ENCODE data around the gene ARMH4.

ARMH4 gene

DNA sequence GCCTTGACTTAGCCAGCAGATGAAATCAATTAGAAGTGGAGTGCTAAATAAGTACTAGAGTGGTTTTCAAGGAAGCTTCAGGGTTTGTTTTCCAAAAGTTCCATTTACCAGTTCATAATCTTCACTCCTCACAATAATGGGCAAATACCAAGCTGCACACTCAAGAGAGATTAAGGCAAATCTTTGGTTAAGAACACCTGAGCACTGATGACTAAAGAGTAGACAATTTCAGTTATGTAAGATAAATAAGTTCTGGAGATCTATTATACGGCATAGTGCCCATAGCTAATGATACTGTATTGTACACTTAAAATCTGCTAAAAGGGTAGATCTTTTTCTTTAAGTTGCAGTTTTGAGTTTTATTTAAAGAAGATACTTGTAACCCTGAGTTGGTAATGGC is 125.0 kb downstream of the ARMH4 start:
- FAIRE-seq, result no peak

DNA sequence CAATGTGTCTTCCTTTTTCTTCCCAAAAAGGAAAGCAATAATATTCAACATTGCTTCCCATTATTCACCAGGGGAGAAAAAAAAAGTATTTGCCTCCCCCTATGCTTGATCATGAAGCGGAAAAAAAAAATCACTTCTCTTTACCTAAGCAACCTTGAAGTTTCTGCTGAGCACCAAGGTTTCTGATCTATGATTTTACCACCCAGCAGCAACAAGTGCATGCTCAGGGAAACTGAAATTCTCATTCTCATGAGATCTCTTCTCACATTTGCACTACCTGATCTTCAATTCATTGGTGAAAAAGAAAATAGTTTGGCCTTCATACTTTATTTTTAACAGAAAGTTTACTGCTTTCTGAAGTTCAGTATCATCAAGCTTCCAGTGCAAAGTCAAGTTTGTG is 125.8 kb downstream of the ARMH4 start:
- no peak for FAIRE-seq

DNA sequence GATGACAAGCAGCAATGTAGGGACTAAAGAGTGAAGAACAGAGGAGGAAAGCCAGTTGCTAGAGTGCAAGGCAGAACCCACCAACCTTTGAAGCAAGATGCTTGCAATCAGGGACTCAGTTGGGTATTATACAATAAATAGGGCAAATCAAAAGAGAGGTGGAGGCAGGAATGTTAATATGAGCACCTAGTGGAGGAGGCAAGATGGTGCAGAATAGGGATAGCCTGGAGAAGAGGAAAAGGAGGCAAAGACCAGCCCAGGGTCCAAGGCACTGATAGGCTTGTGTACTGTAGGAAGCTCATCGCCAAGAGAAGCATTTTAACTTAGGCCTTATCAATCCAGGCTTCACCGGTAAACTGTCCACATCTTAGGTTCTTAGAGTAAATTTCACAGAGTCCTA is 137.2 kb downstream of the ARMH4 start:
- no peak for FAIRE-seq

DNA sequence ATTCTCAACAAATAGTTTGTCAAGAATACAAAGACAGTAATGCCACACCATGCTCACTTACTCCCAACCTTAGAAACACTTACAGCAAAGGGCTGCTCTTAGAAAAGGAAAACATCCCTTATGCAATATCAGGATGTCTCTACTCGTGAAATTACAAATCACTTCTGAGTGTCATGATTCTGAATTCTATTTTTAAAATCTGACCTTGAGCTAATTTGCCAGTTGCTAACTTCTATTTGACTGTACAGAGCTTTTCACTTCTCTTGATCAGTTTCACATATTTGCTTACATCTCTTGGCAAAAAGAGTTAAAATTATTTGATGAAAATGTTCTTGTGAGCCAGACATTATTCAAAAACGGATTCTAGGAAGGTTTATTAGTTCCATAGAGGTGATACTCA is 149.4 kb downstream of the ARMH4 start:
- no peak for FAIRE-seq

DNA sequence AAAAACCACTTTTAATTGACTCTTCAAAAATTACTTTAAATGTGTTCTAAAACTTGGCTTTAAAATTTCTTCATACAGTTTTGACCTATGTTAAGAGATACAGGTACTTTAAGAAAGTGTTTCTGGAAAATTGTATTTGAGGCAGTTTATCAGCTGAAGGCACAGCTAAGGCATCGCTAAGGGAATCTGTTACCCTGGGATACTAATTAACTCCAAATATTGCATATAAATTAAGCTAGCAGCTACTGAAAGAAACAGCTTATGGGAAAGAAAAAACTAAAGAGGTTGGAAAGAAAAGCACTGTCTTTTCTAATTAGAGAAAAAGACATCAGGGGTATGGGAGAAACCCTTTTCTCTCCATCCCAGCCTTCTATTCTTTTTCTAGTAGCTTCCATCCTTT is 152.0 kb downstream of the ARMH4 start:
- FAIRE-seq, result no peak

DNA sequence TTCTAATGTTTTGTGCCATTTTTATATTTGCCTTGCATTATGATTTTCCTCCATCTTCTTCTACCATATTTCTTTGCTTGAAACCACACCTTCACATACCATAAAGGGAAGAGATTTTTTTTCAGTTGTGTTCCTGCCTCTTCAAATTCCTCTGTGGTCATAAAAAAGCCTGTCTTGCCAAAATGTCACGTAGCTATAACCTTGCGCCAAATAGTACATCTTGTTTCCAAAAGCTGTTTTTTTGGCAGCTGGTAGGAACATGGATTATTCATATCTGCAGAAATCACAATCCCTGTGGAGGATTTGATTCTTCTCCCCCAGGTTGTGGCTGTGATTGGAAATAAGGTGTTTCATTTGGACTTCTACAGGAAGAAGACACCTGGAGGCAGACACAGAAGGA is 152.5 kb downstream of the ARMH4 start:
- no peak for FAIRE-seq

DNA sequence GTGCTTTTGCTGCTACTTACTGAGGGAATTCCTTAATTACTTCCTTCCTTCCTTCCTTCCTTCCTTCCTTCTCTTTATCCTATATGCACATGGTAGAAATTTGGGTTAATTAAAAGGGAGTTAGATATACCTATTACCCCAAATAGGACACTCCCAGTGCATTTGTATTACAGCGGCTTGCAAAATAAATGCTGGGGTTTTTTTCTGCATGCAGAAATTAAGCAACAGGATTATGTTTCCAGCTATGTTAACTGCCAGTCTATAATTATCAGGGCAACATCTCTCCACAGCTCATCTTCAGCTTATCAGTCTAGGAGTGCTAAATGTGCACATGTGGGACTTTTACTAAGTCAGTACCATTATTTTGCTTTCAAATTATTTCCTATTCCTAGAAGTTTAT is 153.2 kb downstream of the ARMH4 start:
- FAIRE-seq, result no peak

DNA sequence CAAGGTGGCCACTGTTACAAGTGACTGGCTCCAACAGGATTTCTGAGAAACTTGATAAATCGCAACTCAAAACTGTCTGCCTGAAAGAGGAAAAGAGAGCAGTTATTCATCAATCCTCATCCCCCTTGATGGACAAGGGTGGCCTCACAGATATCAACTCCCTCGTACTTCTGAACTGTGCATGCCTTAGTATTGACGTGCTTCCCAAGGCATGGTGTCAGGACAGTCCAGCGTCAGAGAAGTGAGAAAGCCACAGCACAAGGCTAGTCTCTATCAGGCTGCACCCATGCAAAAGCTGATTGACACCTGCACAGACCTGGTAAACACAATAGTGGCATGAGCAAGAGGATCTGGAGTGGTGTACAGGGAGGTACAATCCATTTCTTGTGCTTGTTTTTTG is 160.7 kb downstream of the ARMH4 start:
- FAIRE-seq, result no peak

DNA sequence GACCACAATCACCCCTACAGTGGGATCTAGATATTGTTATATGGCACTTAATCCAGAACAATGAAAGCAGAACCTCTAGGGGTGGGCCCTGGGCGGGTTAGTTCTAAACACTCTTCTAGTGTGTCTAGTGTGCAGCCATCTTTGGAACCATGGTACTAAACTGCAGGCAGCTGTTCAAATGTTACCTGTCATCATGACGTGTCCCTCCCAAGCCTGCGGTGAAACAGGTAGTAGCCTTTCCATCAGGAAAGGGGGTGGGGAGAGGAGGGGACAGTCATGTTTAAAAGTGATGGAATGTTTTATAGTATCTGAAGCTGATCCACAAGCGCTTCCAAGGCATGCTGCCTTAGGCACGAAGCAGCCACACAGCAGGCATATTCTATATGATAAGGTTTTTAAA is 163.6 kb downstream of the ARMH4 start:
- FAIRE-seq, result no peak

DNA sequence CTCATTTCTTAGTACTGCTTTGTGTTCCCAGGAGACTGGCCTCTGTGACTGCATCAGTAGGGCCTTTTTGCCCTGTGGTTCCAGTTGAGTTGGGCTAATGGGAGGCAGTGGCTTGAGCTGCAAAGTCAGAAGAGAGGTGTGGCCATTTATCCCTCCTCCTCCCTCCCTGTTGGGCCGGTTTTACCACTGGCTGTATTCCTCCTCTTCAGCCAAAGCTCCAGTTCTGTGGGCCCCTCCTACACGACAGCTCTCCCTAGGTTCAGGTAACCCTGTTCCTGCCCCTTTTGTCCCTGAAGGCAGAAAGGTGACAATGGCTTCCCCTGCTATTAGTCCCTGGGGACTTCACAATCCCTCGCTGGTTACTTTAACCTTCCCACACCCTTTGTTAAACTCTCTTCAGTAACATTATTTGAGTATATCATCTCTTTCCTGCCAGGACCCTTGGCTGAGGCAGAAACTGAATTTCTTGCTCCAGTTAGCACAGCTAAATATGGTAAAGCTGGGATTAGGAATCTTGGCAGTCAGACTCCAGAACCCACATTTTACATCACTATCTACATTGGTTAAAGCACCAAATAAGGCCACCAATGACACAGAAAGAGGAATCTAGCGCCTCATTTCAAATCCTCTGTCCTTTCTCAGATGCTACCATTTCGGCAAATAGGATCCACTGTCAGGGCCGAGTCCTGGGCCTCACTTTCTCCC is 164.3 kb downstream of the ARMH4 start:
- FAIRE-seq, result no peak

DNA sequence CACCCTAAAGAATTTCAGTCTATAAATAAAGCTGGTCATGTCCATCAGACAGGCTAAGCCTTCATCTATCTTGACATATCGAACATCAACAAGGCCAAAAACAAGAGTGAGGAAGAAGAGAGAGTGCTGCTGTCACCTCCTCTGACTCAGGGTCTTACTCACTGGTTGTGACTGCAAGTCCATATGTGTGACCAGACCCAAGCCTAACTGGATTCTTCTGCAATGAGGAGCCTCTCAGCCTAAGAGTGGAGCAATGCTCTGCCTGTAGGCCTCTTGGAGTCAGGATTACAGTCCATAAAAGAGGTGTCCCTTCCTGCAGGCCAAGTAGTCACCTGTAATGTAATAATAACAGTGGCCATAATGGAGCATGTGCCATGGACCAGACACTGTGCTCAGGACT is 165.0 kb downstream of the ARMH4 start:
- no peak for FAIRE-seq

DNA sequence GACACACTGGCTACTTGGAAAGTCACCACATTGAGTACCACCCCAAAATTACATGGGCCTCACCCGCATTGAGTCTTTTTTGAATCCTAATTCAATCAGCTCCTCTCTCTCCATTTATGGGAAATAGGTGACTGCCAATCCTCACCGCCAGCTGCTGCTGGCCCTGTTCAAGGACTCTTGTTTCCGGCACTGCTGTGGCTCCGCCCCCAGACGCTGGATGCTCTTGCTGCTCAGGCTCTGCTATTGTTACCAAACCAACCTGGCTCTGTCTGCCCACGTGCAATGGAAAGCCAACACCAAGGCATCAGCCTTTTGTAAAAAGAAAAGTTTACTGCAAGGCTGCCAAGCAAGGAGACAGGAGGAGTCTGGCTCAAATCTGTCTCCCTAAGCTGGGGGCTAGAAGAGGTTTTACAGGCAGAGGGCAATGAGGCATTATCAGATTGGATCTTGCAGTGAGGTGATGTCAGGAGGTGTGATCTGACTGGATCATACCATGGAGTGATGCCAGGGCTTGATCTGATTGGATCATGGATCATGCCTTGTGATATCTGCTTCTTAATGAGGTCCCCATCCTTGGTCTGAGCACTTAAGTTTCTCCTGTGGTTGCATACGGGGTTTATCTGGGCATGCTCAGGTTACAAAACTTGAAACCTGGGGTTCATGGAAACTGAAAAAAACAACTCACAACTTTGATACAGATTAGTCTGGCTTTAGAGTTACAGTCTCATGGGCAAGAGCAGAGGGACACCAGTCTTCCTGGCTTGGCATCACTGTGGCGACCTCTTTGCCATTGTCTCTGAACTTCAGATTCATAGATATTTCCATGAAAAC is 169.0 kb downstream of the ARMH4 start:
- no peak for FAIRE-seq

DNA sequence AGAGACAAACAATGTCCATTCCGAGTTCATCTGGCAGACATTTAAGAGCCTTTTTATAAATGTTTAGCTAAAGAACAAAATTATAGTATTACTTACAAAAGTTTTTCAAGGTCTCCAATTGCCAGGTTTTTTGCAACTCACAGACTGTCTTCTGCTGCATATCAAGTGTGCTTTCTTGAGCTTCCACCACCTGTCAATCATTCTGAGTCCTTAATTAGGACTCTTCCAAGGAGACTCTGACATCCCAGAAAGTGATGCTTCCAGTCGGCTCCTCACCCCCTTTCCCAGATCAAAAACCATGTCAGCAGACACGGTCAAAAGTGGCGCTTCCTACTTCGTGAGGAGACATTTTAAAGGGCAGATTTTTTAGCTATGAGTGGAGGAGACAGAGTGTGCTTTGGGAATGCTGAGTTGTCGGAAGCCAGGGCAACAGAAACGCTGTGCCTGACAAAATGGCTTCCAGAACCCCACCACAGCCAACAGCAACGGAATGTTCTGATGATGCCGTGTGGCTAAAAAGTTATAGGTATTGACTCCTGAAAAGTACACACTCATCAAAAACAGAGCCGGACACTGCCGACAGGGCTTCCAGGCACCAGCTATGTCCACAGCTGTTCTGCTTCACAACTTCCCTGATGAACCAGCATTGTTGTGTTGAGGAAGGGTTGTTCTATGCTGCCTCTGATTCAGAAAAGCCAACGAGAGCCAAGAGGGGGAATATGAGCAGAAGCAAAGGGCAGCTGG is 170.0 kb downstream of the ARMH4 start:
- no peak for FAIRE-seq

DNA sequence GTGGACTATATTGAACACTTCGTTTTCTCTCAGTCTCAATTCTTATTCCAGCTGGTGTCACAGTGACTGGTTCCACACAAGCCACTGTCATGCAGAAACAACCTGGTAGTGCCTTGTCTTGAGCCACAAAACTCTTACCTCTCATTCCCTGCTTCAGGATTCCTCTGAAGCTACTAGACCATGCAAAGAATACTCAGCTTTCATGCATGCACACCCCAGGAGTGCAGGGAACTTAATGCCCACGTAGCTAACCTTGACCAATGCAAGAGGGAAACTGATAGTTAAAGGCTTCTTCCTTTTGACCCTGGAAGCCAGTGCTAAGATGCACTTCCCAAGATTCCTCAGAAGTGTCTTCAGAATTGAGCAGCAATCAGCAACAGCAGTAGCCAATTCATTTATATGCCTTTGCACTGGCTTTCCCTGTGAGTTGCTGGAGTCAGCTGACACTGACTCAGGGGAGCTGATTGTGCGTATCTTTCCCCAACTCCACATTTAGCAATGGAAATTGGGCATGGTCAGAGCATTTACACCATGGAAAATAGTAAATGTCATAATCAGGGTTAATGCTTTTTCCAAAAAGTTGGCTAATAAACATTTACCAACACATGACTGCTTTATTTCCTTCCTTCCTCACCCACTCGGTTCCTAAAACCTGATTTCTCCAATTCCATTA is 172.5 kb downstream of the ARMH4 start:
- no peak for FAIRE-seq

DNA sequence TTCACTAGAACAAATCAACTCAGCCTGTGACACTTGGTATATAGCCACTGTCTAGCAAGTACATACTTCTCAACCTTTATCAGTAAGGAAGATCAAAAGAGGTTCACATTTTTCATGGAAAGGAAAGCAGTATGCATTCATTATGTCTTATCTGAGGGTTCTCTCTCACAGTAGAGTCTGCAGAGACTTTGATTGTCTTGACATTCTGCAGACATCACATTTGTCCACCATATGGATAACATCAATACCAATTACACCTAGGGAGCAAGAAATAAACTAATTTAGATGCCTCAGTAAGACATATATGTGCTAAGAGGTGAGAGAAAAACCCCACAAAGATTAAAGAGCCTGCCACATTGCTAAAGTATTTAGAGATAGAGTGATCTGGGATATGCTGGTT is 175.3 kb downstream of the ARMH4 start:
- no peak for FAIRE-seq

DNA sequence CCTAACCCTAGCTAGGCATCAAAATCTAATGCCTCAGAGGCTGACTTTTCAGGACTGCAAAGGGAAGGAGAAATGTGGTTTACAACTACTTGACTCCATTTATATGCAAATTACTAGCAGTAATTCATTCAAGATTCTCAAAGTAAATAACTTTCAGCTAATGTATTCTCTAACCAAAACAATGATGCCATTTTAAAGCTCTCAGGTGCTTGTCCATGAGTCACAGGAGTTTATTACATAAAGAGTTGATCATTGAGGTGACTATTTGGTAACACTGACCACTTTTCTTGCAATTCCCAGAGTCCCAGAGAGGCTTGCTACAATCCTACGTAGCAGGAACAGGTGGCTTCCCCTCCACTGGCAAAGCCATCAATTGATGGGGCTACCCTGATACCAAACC is 177.1 kb downstream of the ARMH4 start:
- FAIRE-seq, result no peak

DNA sequence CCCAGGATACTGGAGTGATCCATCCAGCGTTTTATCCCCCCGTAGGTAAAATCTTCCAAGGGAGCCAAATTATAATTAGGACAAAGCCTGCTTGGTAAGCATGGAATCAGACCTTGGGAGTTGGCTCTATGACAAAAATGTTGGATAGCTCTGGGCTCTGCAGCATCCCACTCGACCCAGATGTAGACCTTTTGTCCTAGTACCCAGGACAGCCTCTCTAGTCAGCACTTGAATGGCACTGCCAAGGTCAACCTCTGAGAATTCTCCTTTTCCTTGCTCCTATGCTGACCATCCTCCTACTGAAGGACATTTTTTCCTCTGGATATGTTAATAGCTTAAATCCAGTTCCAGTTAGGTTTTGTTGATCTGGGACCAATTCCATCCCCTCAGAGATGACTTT is 181.4 kb downstream of the ARMH4 start:
- no peak for FAIRE-seq

DNA sequence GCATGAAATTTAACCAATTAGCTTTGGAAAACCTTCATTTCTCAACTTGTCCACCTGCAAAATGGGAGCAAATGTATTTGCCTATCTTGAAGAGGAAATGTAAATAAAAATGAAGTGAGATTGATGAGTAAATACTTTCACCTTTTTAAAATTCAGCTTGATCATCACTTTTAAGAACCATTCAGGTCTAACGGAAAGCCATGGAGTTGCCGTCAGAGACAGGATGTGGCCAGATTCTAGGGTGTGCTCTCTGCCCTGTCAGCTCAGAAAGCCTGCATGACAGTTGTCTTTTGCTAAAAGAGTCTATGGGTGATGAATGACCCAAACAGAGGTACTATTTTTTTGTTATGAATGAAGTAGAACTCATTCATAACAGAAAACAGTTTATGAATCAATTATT is 181.8 kb downstream of the ARMH4 start:
- no peak for FAIRE-seq

DNA sequence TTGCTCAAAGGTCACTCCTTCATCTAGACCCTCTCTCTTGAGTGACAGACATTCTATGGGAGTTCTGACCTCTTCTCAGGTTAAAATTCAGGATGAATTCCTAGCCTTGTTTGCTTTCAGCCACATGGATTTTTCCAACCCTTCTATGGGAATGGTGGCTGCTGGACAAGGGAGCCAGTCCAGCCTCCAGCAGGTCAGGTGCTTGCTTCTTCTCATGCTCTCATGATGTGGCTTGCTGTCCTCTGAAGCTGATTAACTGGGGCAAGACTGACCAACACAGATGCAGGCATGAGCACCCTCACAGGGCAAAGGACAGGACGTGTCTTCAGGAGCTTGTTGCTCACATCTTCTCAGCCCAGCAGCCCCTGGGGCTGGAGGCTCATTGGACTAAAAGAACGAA is 188.9 kb downstream of the ARMH4 start:
- FAIRE-seq, result no peak

DNA sequence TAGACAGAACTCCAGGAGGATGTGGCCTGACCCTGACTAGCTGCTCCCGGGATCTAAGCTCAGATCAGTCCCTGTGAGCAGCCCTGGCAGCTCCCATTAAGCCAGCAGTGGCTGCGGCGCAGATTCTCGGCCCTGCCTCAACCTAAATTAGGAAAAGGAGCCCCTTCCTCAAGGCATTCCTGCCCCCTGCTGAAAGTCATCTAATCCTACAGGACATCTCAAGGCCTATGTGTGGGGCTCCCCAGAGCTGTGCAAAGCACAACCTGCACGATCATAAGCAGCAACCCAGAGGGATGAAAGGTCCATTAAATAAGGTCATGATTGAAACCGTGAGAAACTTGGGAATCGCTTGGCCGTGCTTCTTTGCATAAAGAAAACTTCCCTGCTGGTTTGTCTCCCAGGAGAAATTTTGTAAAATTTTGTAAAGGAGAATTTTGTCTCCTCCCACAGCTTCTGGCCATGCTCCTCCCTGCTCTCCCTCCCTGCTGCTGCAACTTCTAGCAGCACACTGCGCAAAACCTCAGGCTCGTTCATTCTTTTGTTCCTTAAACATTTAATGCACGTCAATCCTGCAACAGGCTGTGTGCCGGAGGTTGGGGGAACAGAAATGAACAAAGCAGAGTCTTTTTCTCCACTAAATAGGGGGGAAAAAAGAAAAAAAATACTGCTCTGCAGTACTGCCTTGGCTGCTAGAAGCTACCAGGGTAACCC is 189.5 kb downstream of the ARMH4 start:
- FAIRE-seq, result no peak

DNA sequence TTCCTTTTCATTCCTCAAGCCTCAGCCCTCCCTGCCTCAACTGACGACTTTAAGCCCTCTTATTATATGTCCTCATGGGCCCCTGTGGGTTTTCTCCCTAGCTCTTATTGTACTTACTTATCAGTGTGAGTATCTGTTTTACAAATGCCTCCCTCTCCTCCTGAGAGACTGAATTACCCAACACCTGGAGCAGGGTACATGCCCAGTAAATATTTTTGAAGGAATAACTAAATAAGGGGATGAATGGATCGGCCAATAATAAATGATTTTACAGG is 190.3 kb downstream of the ARMH4 start:
- FAIRE-seq, result no peak

DNA sequence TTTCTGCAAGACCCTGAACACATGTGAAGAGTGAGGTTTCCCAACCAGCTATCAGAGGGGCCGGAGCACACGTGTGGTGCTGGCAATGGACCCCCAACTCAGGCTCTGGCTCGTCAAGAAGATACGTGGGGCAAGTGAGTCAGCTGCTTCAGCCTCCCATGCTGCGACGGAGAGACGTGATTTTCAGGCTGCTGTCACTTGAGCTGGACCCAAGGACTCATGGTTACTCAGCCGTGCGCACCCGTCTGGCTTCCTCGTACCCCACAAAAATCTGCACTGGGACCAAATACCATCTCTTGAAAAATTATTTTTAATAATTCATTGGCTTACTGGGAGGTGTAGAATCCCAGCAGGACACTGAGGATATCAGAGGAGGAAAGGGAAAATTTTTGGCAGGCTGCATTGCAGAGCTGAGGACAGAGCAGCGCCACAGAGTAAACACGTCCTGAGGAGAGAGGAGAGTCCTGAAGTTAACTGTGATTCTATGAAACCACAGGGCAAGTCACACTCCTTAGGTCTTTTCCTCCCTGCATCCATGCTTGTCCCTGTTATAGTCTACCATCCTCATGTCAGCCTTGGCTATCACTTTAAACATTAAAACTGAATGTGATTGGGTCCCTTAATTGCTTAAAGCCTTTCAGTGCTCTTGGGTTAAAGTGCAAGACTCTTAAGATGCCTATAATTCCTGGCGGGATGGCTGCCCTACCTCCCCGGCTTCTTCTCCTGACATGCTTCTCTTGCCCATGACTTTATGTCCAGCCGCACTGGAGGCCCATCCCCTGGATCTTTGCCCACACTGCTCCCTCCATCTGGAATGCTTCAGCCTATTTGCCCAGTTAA is 190.8 kb downstream of the ARMH4 start:
- FAIRE-seq, result no peak

Measured in endometrium (tissue), 2 donors.